ENCODE results near the gene GLYAT.

GLYAT gene

GRCh38 chr11:58671983-58672633 is 59.6 kb downstream of the GLYAT start:
- Histone ChIP-seq H3K36me3 (no peaks in the 10 kb centered on the region), H3K4me1 (no peaks in the 10 kb centered on the region), H3K4me3 (no peak overlapping the region), H3K9me3 (no peaks in the 10 kb centered on the region), H3K27ac (no peak overlapping the region), H3K27me3 (peaks cover 0 to 11% of the 10 kb centered on the region in 2 donors)
- no peak for TF ChIP-seq CTCF (IDR thresholded peaks at IDR 0.05)
- no peak for DNase-seq
- intact Hi-C loops (cut with DNase I; ENCODE audit: low total_unique reads), result loop anchor here (10.0 kb wide), 1 partner anchor 97 kb away; the partner anchor contains the start of genes LPXN and ZFP91

GRCh38 chr11:58659910-58660570 is 71.7 kb downstream of the GLYAT start:
- Histone ChIP-seq H3K27ac (no peak overlapping the region), H3K4me1 (no peaks in the 10 kb centered on the region), H3K4me3 (no peak overlapping the region), H3K36me3 (no peaks in the 10 kb centered on the region), H3K9me3 (no peaks in the 10 kb centered on the region), H3K27me3 (peaks cover 0 to 7% of the 10 kb centered on the region in 2 donors)
- DNase-seq, result no peak
- TF ChIP-seq CTCF (IDR thresholded peaks at IDR 0.05), result no peak
- intact Hi-C loops (cut with DNase I; ENCODE audit: low total_unique reads), result loop anchor here (10.0 kb wide), 1 partner anchor 475 kb away; no protein-coding TSS in a partner anchor

- Histone ChIP-seq H3K36me3 (no peaks in the 10 kb centered on the region), H3K4me3 (no peak overlapping the region), H3K4me1 (no peaks in the 10 kb centered on the region), H3K27me3 (peaks cover 0 to 7% of the 10 kb centered on the region in 2 donors), H3K27ac (no peak overlapping the region), H3K9me3 (no peaks in the 10 kb centered on the region)
- DNase-seq, result no peak
- intact Hi-C loops (cut with DNase I; ENCODE audit: low total_unique reads), result loop anchor here (10.0 kb wide), 1 partner anchor 475 kb away; no protein-coding TSS in a partner anchor
- TF ChIP-seq CTCF (IDR thresholded peaks at IDR 0.05), result no peak
Measured at GRCh38 chr11:58659404-58659803, 72.3 kb downstream of the GLYAT start.
